GM13976 (cell line): ENCODE results near the gene CD200.
"Not testable (repeated sequence)": the region's sequence is repeated elsewhere in the genome, so short reads cannot be mapped to it uniquely, and the experiment has no call there.

ENCODE experiments used
- DNase-seq: peaks from one replicate; pipeline ENCODE4 v3.0.0; 2012; ENCODE audit warnings: low spot score
- in situ Hi-C: fragments of 300-500 bp; cut with MboI; formaldehyde crosslinking; loops from one replicate; pipeline ENCODE4 v1.12.0; 2022; ENCODE audit warnings: low sequenced_read_pairs, mixed read lengths, inconsistent platforms; ENCODE audit not compliant: unreplicated experiment
- TF ChIP-seq, protein P1 (sequence below): IDR thresholded peaks from 2 replicates; pipeline ENCODE4 v1.5.1; 2012; ENCODE audit warnings: borderline replicate concordance, mild to moderate bottlenecking; ENCODE audit not compliant: insufficient read depth; ENCODE audit errors: extremely low read depth, missing control alignments, control extremely low read depth

Gene CD200

GRCh38 chr3:112376241-112376911, 43.4 kb downstream of the CD200 start:
- TF ChIP-seq, protein P1, sequence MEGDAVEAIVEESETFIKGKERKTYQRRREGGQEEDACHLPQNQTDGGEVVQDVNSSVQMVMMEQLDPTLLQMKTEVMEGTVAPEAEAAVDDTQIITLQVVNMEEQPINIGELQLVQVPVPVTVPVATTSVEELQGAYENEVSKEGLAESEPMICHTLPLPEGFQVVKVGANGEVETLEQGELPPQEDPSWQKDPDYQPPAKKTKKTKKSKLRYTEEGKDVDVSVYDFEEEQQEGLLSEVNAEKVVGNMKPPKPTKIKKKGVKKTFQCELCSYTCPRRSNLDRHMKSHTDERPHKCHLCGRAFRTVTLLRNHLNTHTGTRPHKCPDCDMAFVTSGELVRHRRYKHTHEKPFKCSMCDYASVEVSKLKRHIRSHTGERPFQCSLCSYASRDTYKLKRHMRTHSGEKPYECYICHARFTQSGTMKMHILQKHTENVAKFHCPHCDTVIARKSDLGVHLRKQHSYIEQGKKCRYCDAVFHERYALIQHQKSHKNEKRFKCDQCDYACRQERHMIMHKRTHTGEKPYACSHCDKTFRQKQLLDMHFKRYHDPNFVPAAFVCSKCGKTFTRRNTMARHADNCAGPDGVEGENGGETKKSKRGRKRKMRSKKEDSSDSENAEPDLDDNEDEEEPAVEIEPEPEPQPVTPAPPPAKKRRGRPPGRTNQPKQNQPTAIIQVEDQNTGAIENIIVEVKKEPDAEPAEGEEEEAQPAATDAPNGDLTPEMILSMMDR, result no peak
- in situ Hi-C loops, result no loop called here
- no peak for DNase-seq

DNA sequence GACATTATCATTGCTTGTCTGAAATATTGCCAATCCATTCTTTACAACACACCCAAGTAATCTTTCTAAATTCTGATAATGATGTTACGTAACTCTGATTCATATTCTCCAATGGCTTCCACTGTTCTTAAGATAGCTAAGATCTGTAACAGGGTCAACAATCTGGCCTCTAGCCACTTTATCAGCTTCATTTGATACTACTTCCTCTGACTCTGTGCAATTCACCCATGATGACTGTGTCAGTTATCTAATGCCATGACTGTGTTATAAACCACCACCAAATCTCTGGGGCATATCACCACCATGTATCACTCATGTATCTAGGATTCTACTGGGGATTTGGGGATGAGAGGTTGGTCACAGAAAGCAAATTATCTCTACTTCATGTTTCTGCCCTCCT, 44.0 kb downstream of the CD200 start:
- DNase-seq, result no peak
- TF ChIP-seq, protein P1, result no peak
- in situ Hi-C loops, result no loop called here

DNA sequence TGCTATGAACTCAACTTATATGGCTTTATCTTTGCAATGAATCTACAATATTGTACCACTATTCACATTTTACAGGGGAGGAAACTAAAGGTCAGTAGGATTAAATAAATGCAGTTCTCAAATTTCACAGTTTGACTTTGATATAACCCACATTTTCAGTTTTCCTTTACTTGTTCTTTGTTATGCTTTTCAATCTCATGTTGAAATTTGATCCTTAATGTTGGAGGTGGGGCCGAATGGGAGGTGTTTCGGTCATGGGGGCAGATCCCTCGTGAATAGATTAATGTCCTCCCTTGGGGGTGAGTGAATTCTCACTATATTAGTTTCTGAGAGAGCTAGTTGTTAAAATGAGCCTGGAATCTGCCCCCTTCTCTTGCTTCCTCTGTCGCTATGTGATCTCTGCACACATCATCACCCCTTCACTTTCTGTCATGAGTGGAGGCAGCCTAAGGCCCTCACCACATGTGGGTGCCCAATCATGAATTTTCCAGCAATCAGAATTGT, 44.7 kb downstream of the CD200 start:
- DNase-seq, result no peak
- in situ Hi-C loops, result no loop called here
- TF ChIP-seq, protein P1, result no peak

GRCh38 chr3:112378347-112378746, 45.4 kb downstream of the CD200 start:
- DNase-seq, in situ Hi-C loops: not testable (repeated sequence)

DNA sequence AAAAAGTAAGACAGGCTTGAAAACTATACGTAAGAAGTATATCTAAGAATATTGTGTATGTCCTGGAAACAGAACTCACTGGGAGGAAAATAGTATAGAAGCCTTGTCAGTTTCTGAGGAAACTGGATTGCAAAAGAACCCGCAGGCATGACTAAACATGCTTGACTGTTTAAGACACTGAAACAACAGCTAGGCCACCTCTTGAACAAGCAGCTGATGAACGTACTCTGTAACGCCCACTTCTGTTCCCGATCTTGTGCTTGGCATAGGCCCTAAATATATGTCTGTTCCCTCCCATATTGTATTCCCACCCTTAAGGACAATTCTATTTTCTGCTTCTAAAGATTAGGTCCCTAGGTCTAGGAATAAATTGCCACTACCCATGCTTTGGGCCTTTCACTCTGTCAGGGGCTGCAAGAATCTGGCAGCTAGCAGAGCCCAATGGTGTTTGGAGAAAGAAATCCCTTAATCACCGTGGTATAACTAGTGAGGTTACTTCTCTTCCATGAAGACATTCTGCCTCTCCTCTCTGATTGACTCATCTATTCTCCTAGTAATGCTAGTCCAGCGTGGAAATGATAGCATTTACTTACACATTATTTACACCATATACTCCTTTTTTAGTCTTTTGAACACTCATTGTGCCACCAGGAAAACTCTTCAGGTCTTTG, 46.2 kb downstream of the CD200 start:
- TF ChIP-seq, protein P1, result no peak
- in situ Hi-C loops, result no loop called here

GRCh38 chr3:112381673-112382542, 49.0 kb downstream of the CD200 start:
- no peak for DNase-seq
- in situ Hi-C loops, result no loop called here
- TF ChIP-seq, protein P1, result no peak

More for the DNA sequence above, 46.2 kb downstream of the CD200 start:
- no peak for DNase-seq
